GM13976 (cell line): ENCODE measurements around the gene ADAMTS9.

Source experiments
- DNase-seq: peaks from one replicate; pipeline ENCODE4 v3.0.0; 2012; ENCODE audit warnings: low spot score
- in situ Hi-C: fragments of 300-500 bp; cut with MboI; formaldehyde crosslinking; loops from one replicate; pipeline ENCODE4 v1.12.0; 2022; ENCODE audit warnings: low sequenced_read_pairs, mixed read lengths, inconsistent platforms; ENCODE audit not compliant: unreplicated experiment
- TF ChIP-seq, protein P1 (sequence below): IDR thresholded peaks from 2 replicates; pipeline ENCODE4 v1.5.1; 2012; ENCODE audit warnings: borderline replicate concordance, mild to moderate bottlenecking; ENCODE audit not compliant: insufficient read depth; ENCODE audit errors: extremely low read depth, missing control alignments, control extremely low read depth

ADAMTS9 gene, protein sequence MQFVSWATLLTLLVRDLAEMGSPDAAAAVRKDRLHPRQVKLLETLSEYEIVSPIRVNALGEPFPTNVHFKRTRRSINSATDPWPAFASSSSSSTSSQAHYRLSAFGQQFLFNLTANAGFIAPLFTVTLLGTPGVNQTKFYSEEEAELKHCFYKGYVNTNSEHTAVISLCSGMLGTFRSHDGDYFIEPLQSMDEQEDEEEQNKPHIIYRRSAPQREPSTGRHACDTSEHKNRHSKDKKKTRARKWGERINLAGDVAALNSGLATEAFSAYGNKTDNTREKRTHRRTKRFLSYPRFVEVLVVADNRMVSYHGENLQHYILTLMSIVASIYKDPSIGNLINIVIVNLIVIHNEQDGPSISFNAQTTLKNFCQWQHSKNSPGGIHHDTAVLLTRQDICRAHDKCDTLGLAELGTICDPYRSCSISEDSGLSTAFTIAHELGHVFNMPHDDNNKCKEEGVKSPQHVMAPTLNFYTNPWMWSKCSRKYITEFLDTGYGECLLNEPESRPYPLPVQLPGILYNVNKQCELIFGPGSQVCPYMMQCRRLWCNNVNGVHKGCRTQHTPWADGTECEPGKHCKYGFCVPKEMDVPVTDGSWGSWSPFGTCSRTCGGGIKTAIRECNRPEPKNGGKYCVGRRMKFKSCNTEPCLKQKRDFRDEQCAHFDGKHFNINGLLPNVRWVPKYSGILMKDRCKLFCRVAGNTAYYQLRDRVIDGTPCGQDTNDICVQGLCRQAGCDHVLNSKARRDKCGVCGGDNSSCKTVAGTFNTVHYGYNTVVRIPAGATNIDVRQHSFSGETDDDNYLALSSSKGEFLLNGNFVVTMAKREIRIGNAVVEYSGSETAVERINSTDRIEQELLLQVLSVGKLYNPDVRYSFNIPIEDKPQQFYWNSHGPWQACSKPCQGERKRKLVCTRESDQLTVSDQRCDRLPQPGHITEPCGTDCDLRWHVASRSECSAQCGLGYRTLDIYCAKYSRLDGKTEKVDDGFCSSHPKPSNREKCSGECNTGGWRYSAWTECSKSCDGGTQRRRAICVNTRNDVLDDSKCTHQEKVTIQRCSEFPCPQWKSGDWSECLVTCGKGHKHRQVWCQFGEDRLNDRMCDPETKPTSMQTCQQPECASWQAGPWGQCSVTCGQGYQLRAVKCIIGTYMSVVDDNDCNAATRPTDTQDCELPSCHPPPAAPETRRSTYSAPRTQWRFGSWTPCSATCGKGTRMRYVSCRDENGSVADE (N-terminal part only)

GRCh38 chr3:64687781-64688604 lies at the start of gene ADAMTS9:
Gene ADAMTS9 (minus strand): TSS chr3:64688000. CDS start chr3:64687657, 343 bp downstream.
- DNase-seq, result peak; percentile 21
- in situ Hi-C loops, result no loop called here
- TF ChIP-seq, protein P1, sequence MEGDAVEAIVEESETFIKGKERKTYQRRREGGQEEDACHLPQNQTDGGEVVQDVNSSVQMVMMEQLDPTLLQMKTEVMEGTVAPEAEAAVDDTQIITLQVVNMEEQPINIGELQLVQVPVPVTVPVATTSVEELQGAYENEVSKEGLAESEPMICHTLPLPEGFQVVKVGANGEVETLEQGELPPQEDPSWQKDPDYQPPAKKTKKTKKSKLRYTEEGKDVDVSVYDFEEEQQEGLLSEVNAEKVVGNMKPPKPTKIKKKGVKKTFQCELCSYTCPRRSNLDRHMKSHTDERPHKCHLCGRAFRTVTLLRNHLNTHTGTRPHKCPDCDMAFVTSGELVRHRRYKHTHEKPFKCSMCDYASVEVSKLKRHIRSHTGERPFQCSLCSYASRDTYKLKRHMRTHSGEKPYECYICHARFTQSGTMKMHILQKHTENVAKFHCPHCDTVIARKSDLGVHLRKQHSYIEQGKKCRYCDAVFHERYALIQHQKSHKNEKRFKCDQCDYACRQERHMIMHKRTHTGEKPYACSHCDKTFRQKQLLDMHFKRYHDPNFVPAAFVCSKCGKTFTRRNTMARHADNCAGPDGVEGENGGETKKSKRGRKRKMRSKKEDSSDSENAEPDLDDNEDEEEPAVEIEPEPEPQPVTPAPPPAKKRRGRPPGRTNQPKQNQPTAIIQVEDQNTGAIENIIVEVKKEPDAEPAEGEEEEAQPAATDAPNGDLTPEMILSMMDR, result no peak

GRCh38 chr3:64732576-64732975 lies 44.8 kb upstream of the ADAMTS9 start:
- in situ Hi-C loops, result no loop called here

DNA sequence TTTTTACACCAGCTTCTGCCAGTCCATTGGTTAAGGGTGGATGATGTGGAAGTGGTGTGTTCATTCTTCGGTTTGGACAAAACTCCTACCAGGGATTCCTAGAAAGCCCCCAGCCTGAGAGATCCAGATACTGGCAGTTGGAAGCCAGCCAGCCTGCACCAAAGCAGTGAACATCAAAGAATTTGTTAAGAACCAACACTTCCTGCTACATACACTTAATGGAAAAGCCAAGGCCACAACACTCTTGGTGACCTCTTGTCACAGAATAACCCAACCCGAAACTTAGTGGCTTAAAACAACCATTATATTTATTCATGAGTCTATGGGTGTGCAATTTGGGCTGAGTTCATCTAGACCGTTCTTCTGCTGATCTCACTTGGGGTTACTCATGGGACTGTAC lies 42.9 kb upstream of the ADAMTS9 start:
- in situ Hi-C loops, result no loop called here
- DNase-seq, result no peak
- TF ChIP-seq, protein P1, result no peak

More at GRCh38 chr3:64732576-64732975, 44.8 kb upstream of the ADAMTS9 start:
- DNase-seq, result no peak
- TF ChIP-seq, protein P1, result no peak

- DNase-seq, result no peak
- in situ Hi-C loops, result no loop called here
- TF ChIP-seq, protein P1, result no peak
Observed at GRCh38 chr3:64728994-64729393, 41.2 kb upstream of the ADAMTS9 start.

GRCh38 chr3:64728428-64728827 lies 40.6 kb upstream of the ADAMTS9 start:
- TF ChIP-seq, protein P1, result no peak
- in situ Hi-C loops, result no loop called here

More at GRCh38 chr3:64728428-64728827, 40.6 kb upstream of the ADAMTS9 start:
- no peak for DNase-seq
